Activated naive CD8-positive, alpha-beta T cell treated with anti-CD3 and anti-CD28 coated beads, Interleukin-2, amount 50 U/mL, for 16 hours (primary cell): ENCODE data around the gene MGAT5B.

Source experiments
- DNase-seq: peaks from one replicate; pipeline ENCODE4 v3.0.0-alpha.2; 2020; ENCODE audit warnings: low read depth, low spot score

The MGAT5B gene

GRCh38 chr17:76905836-76906235 lies 37.6 kb downstream of the MGAT5B start:
- no peak for DNase-seq

- DNase-seq: no peak
These were observed 38.3 kb downstream of the MGAT5B start for GRCh38 chr17:76906463-76906862.

DNA sequence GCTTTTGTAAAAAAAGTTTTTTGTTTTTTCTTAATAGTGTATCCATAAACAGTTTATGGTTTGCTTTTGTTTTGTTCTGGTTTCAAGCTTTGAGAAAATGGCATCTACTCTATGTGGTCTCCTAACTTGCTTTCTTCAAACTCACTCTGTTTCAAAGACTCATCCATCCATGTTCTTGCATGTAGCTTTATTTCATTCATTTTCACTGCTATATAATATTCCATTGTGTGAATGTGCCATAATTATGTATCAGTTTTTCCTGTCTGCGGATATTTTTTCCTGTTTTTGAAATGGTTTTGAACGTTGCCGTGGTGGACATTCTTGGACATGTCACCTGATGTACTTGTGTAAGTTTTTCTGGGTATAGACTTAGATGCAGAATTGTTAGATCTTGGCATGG lies 39.1 kb downstream of the MGAT5B start:
- no peak for DNase-seq

DNA sequence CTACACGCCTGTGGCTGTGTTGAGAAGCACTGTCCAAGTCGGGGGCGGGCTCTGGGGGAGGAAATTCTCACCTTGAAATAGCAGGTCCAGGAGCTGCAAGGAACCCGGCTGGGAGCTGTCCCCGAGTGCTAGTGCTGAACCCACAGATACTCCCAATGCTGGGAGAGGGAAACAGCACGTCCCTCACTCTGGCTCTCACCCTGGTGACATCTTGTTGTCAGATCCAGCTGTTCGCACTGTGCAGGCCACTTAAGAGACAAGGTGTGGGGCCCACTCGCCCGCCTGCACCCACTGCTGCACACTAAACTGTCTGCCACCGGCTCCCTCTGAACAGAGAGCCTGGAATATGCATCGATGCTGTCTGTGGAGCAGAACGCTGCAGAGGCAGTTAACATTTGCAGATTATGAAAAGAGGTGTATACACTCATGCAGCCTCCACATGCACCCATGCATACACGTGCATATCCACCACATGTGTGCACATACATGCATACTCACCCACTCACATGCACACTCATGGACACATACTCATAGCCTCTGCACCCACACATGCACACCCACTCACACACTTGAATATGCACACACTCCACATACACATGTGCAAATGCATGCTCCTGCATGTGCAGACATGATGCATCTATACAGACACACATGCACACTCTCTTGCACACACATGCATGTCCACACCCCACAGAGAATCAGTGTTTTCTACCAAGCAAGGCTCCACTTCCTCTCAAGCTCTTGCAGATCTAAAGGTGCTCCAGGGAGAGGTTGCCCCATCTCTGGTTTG lies 42.0 kb downstream of the MGAT5B start:
- DNase-seq: no peak

DNA sequence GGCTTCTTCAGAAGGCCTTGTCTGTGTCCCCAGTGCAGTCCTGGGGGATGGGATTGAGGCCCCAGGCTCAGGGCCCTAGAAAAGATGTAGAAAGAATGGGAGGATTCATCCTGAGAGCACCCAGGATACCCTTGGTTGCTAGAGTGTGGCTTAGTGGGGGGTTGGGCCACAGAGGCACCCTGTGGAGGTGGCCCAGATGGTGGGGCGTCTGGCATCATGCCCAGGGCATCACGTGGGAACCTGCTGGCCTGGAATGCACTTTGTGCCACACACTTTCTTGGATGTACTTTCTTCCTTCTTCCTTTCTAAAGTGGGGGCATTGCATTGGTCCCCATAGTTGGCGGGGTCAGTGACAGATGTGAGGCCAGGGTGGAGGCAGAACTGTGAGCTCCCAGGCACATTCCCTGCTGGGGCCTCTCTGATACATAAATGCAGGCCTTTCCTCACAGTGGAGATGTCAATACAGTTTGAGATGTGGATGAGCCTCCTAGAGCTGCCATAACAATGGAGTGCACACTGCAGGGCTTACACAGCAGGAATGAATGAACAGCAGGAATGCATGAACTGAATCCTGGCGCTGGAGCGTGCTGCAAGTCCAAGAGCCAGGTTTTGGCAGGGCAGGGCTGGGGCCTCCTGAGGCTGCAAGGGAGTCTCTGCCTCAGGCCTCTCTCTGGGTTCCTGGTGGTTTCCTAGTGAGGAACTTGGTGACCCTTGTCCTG lies 43.3 kb downstream of the MGAT5B start:
- no peak for DNase-seq

GRCh38 chr17:76912421-76913164 lies 44.4 kb downstream of the MGAT5B start:
- no peak for DNase-seq

DNA sequence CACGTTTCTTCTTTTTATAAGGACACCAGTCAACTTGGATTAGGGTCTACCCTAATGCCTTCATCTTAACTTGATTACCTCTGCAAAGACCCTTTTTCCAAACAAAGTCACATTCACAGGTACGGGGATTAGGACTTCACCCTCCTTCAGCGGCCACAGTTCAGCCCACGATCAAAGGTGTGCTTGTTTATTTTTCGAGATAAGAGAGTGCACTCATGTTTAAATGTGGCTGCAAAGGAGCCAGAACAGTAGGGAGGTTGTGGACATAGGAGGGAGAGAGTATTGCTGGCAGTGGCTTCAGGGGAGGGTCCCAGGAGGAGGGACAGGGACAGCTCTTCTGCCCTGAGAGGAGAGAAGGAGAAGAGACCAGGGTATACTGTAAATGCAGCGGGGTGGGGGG lies 46.7 kb downstream of the MGAT5B start:
- no peak for DNase-seq

DNA sequence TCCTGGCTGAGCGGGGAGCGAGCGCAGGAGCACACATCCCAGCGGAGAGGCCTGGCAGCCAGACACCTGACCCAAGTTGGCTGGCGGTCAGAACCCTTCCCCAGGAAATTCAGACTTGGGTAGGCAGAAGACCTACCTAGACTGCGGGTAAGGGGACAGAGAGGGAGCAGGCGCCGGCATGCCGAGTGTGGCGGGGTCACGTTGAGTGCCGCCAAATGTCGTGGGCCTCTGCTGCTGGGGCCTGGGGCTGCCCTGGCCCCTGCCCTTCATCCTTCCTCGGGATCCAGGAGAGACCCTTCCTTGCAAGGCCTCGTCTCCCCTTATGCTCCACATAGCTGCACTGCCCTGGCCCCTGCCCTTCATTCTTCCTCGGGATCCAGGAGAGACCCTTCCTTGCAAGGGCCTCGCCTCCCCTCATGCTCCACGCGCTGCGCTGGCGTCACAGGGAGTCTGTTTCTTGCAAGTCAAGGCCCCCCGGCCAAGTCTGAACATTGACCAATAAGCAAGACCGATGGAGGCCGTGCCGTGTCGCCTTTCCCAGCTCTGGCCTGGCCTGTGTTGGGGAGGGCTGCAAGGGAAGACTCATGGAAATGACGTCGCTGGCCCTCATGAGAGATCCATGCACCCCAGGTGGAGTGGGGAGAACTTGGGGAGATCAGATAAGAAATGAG lies 47.8 kb downstream of the MGAT5B start:
- no peak for DNase-seq

DNA sequence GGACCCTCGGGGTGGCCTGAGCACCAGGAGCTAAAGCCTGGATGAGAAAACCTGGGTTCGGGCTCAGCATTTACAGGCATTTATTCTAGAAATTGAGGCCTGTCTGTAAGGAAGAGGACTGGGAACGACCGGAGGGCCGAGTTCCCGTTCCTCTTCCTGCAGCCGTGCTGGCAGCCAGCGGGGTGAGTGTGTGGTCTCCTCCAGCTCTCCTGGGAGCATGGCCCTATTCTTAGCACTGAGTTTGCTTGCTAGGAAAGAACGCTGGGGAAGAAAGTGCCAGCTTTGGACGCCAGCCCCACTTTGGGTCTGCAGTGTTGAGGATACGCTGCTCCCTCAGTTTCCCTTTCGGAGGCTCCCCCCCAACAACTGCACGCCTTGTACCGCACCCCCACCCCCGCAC lies 49.6 kb downstream of the MGAT5B start:
- no peak for DNase-seq

GRCh38 chr17:76918811-76919210 lies 50.6 kb downstream of the MGAT5B start:
- DNase-seq: no peak

DNA sequence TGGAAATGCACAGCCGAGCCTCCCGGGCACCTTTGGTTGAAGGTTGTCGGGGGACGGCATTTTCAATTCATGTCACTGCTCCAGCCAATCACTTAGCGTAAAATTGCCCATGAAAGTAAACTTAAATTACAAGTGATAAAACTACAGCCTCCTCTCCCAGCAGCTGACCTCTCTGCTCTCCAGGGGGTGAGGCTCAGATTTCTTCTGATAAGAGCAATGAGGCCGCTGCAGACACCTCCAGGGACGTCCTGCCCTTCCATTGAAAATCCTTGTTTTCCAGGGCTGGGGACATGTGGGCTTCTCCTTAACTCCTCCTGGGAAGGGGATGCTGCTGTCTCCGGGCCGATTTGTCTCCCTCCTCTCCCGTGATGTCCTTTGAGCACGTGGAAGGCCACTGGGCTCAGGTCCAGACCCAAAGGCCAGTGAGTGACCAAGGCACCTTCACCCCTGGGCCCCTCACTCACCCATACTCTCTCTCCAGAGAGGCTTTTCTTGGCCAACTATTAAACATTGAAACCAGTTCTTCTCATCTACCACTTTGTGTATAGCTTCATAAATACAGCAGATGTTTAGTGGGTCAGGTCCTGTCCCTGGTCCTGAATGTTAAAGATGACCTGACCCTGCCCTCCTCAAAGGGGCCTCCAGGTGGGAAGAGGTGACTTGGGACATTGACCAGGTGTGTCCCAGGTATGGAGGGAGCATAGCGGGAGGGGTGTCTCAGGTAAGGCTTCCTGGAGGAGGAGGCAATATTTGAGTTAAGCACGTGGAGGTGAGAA lies 52.3 kb downstream of the MGAT5B start:
- DNase-seq: no peak

- DNase-seq: no peak
These were observed 53.3 kb downstream of the MGAT5B start for GRCh38 chr17:76921340-76922036.

GRCh38 chr17:76922084-76922483 lies 53.9 kb downstream of the MGAT5B start:
- no peak for DNase-seq

DNA sequence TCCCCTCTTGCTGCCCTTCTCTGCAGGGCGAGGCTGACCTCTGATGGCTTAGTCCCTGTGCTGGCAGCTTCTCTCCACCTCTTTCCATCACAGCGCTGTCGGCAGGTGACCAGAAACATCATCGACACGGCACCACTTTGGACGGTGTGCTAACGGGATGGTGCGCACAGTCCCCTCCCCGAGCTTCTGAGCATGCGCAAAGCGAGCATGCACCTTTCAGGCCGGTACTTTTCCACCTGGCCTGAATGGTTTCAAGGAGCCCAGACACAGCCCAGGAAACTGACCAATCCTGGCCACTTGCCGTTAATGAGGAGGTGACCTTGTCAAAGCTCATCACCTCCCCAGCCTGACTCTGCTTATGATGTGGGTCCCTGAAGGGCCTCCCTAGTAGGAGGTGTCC lies 54.8 kb downstream of the MGAT5B start:
- no peak for DNase-seq

DNA sequence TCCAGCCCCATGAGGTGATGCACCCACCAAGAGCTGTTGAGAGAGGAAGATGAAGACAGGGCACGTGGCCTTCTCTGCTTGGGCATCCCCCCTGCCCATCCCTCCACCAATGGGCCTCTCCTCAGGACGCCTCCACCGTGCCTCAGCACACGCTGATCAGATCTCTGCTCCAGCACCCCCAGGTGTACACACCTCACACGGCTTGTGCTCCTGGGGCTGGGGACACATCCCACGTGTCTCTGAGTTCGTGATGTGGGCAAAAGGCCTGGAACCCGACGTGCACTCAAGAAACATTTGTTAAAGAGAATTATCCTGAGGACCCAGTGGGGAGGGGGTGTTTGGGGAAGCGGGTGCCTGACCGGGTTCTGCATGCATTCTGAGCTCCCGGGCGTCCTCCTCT lies 55.3 kb downstream of the MGAT5B start:
- DNase-seq: no peak

DNA sequence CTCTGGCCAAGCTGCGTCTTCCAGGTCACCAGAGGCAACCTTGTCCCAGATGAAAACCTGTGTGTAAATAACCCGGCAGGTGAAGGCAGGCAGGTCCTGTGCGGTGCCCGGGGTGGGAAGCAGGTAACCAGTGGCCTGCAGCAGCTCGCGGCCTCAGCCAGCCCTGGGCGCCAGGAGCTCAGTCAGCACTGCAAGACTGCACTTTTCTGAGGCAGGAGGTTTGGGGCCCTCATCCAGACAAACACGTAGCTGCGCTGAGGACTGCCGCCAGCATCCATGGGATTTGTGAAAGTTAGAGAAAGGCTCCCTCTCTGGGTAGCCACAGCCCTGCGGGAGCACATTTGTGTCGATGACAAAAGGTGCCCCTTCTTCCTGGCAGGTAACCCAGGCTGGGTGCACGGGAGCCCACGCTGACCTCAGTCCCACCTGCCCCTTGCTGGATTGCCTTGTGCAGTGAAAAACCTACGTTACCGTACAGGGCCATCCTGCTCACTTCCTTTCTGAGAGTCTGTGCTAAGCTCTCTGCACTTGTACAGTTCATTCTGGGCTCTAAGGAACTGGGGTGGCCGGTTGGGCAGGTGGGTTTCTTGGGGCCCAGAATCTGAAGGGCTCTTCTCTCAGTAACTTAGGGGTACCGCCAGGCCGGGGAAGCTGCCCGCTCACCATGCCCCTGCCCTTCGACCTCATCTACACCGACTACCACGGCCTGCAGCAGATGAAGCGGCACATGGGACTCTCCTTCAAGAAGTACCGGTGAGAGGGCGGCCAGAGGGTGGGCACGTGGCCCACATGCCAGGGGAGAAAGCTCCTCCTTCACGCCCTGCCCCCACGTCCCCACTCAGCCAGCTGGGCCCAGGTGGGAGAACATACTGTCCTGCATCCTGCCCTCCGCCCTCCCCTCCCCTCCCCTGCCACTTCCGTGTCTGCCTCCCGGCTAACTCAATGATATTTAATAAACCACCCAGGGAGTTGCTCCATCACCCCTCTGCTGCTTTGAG lies 56.4 kb downstream of the MGAT5B start:
- no peak for DNase-seq

GRCh38 chr17:76925441-76925891 lies 57.3 kb downstream of the MGAT5B start:
- DNase-seq: no peak

DNA sequence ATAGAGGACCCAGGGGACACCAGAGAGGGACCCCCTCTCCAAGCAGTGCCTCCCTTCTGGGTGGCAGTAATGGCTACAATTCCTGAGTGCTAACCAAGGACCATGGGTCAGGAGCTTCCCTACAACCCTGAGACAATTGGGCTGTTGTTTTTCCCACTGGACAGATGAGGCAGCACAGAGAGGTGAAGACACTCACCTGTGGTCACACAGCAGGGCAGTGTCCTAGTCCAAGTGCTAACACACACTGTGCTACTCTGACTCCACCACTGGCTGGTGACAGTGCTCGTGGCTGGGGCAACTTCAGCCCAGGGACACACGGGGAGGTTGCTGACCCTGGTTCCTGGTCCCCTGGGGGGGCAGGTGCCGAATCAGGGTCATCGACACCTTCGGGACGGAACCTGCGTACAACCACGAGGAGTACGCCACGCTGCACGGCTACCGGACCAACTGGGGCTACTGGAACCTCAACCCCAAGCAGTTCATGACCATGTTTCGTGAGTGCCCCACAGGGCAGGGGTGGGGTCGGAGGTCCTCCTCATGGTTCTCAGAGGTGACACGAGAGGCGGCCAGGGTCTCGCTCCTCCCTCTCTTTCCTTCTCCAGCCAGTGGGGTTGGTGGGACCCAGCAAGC lies 58.1 kb downstream of the MGAT5B start:
- no peak for DNase-seq

GRCh38 chr17:76927577-76927976 lies 59.4 kb downstream of the MGAT5B start:
- no peak for DNase-seq
